HepG2 (cell line): Measurements from ENCODE around the gene RPL3. TPM values are rescaled to one million over a fixed set of nuclear protein-coding genes. Genes with fewer than 3 reads are reported as not detected.
A peak's percentile ranks its signal among the peaks of the same experiment; 100 is the strongest.

Experiments used
- ARNT2 ChIP-seq: sonication (generic); formaldehyde crosslinking; IDR thresholded peaks from 2 replicates; pipeline ENCODE4 v1.8.0; 2022; ENCODE audit warnings: mild to moderate bottlenecking, low read depth, missing genetic modification reagents, moderate library complexity
- ETV5 ChIP-seq: IDR thresholded peaks from 2 replicates; pipeline ENCODE4 v1.6.1; 2018; ENCODE audit warnings: missing biosample characterization, missing genetic modification reagents, inconsistent platforms, borderline replicate concordance
- HOXA7 ChIP-seq: sonication (generic); formaldehyde crosslinking; IDR thresholded peaks from 2 replicates; pipeline ENCODE4 v1.8.1; 2022; ENCODE audit warnings: mild to moderate bottlenecking, missing genetic modification reagents, moderate library complexity
- KAT7 ChIP-seq: IDR thresholded peaks from 2 replicates; pipeline ENCODE4 v1.6.1; 2018; ENCODE audit warnings: borderline replicate concordance, missing compliant biosample characterization
- PCBP2 ChIP-seq: fragments of 200-400 bp; formaldehyde crosslinking; optimal IDR thresholded peaks from 2 replicates; pipeline ENCODE3; 2018; ENCODE audit warnings: low read length, low read depth; ENCODE audit not compliant: poor library complexity, severe bottlenecking
- PLRG1 ChIP-seq: fragments of 450-650 bp; conservative IDR thresholded peaks from 2 replicates; pipeline ENCODE4 v1.6.1; 2016
- PTBP1 ChIP-seq: fragments of 200-400 bp; formaldehyde crosslinking; IDR thresholded peaks from 2 replicates; pipeline ENCODE4 v1.6.1; 2018; ENCODE audit warnings: low read length, low read depth; ENCODE audit not compliant: poor library complexity, severe bottlenecking
- REXO4 ChIP-seq: sonication (generic); formaldehyde crosslinking; IDR thresholded peaks from 2 replicates; pipeline ENCODE4 v1.8.0; 2022; ENCODE audit warnings: missing genetic modification reagents, mild to moderate bottlenecking, borderline replicate concordance
- SIN3B ChIP-seq: fragments of 150-350 bp; IDR thresholded peaks from 2 replicates; pipeline ENCODE4 v1.6.1; 2014; ENCODE audit warnings: low read length
- SKI ChIP-seq: fragments of 450-650 bp; IDR thresholded peaks from one replicate; pipeline ENCODE4 v1.6.1; 2018; ENCODE audit warnings: mild to moderate bottlenecking; ENCODE audit not compliant: partially characterized antibody
- SOX6 ChIP-seq, 2 experiments: fragments of 450-650 bp in 1 of 2; sonication (generic) in 1 of 2; formaldehyde crosslinking in 1 of 2; IDR thresholded peaks; 2 replicates each; pipeline versions ENCODE4 v1.4.0 to v1.6.1; 2017 to 2020; ENCODE audit warnings: antibody characterized with exemption in 1 of 2, mild to moderate bottlenecking in 1 of 2, missing genetic modification reagents in 1 of 2
- ZIK1 ChIP-seq: sonication (generic); formaldehyde crosslinking; IDR thresholded peaks from 2 replicates; pipeline ENCODE4 v1.5.0; 2020; ENCODE audit warnings: mild to moderate bottlenecking, low read depth, missing genetic modification reagents, borderline replicate concordance
- ZNF605 ChIP-seq: sonication (generic); formaldehyde crosslinking; IDR thresholded peaks from 2 replicates; pipeline ENCODE4 v1.8.0; 2022; ENCODE audit warnings: mild to moderate bottlenecking, missing genetic modification reagents
- ZNF615 ChIP-seq: sonication (generic); formaldehyde crosslinking; IDR thresholded peaks from 2 replicates; pipeline ENCODE4 v1.5.0; 2020; ENCODE audit warnings: mild to moderate bottlenecking, missing genetic modification reagents, borderline replicate concordance
- ZNF792 ChIP-seq: IDR thresholded peaks from 2 replicates; pipeline ENCODE4 v1.6.1; 2016
- ZSCAN30 ChIP-seq: sonication (generic); formaldehyde crosslinking; IDR thresholded peaks from 2 replicates; pipeline ENCODE4 v1.5.0; 2020; ENCODE audit warnings: mild to moderate bottlenecking, missing genetic modification reagents
- ZSCAN31 ChIP-seq: sonication (generic); formaldehyde crosslinking; IDR thresholded peaks from 2 replicates; pipeline ENCODE4 v1.5.0; 2020; ENCODE audit warnings: low read depth, mild to moderate bottlenecking, missing genetic modification reagents
- polyA plus RNA-seq, 8 experiments: library from polyadenylated mRNA; depleted of rRNA in 3 of 8; stranded (reverse) in 7 of 8; unstranded in 1 of 8; fragments of >200 nt; fragmentation: Illumina TruSeq in 4 of 8; extraction: Trizol in 4 of 8; gene quantifications; 2 replicates each; pipeline versions ENCODE4 v1.2.1 to v1.2.3, GENCODE V29; 2011 to 2016; ENCODE audit warnings: low read depth in 4 of 8, missing spikeins in 1 of 8, mixed read lengths in 1 of 8; ENCODE audit not compliant: insufficient read depth in 1 of 8
- total RNA-seq, 5 experiments: library from RNA; depleted of rRNA; stranded (reverse); fragments of >200 nt; fragmentation: Illumina TruSeq; extraction: Trizol; gene quantifications; 2 replicates each; pipeline ENCODE4 v1.2.3, GENCODE V29; 2016; ENCODE audit warnings: low read depth in 1 of 5
- TF ChIP-seq, protein P1 (sequence below): sonication (generic); formaldehyde crosslinking; IDR thresholded peaks from 2 replicates; pipeline ENCODE4 v1.5.1; 2020; ENCODE audit warnings: missing genetic modification reagents, mild to moderate bottlenecking, borderline replicate concordance
- TF ChIP-seq, protein P2 (sequence below): IDR thresholded peaks from 2 replicates; pipeline ENCODE4 v1.6.1; 2016; ENCODE audit warnings: missing genetic modification reagents, missing compliant biosample characterization
- TF ChIP-seq, protein P3 (sequence below): sonication (generic); formaldehyde crosslinking; IDR thresholded peaks from 2 replicates; pipeline ENCODE4 v1.4.0; 2020; ENCODE audit warnings: missing genetic modification reagents, low read depth, mild to moderate bottlenecking, borderline replicate concordance
- TF ChIP-seq, protein P4 (sequence below): sonication (generic); formaldehyde crosslinking; IDR thresholded peaks from 2 replicates; pipeline ENCODE4 v1.5.0; 2020; ENCODE audit warnings: missing genetic modification reagents
- TF ChIP-seq, protein P5 (sequence below): sonication (generic); formaldehyde crosslinking; IDR thresholded peaks from 2 replicates; pipeline ENCODE4 v1.5.0; 2020; ENCODE audit warnings: mild to moderate bottlenecking, missing genetic modification reagents

The RPL3 gene
- total and polyA plus RNA-seq, 2 of the 13 experiments (the other 11 are each of a cell fraction or from before 2014, with no cell fraction given), result 1,051 to 3,279 TPM

DNA sequence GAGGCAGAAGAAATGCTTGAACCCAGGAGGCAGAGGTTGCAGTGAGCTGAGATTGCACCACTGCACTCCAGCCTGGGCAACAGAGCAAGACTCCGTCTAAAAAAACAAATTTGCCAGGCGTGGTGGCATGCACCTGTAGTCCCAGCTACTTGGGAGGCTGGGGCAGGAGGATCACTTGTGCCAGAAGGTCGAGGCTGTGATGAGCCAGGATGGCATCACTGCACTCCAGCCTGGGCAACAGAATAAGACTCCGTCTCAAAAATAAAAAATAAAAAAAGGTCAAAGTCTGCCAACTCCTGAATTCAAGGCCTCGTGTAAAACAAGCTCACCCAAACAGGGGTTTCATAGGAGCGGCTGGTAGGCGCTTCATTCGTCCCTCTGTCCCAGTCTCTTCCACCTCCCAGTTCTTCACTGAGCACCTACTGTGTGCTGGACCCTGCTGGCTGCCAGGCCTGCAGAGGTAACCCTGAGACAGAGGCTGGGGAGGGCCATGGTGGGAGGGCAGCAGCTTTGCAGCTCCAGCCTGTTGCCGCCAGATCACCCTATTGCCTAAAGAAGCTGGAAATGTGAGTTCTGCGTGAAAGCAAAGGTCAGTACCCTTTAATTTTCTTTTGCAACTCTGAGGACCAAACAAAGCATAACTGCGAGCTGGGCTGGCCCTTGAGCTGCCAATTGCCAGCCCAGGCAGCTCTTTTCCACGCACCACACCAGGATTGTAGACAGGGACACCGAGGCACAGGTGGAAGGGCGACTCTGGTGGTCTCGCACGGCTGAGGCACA lies 15.3 kb downstream of the RPL3 start (continued):
- TF ChIP-seq ZSCAN30 (CRISPR knock-in tag) (no peak), ARNT2 (CRISPR knock-in tag) (0 out of 2 replicates have a peak, but pooled peaks have one; percentile 49), ZIK1 (CRISPR knock-in tag) (no peak), HOXA7 (no peak), KAT7 (CRISPR knock-in tag) (no peak), PCBP2 (no peak), SOX6 (IDR thresholded peaks at IDR 0.05) (no peak), SOX6 (CRISPR knock-in tag; IDR thresholded peaks at IDR 0.05) (peak; percentile 41; the same call in 1 of the 2 replicates), ZNF615 (CRISPR knock-in tag) (no peak), REXO4 (CRISPR knock-in tag) (no peak), PTBP1 (no peak), ZSCAN31 (no peak), ZNF605 (no peak), SIN3B (no peak), ETV5 (CRISPR knock-in tag) (no peak; the same call in 1 of the 2 replicates), SKI (no peak), ZNF792 (CRISPR knock-in tag) (no peak), PLRG1 (no peak)
- TF ChIP-seq, protein P1, sequence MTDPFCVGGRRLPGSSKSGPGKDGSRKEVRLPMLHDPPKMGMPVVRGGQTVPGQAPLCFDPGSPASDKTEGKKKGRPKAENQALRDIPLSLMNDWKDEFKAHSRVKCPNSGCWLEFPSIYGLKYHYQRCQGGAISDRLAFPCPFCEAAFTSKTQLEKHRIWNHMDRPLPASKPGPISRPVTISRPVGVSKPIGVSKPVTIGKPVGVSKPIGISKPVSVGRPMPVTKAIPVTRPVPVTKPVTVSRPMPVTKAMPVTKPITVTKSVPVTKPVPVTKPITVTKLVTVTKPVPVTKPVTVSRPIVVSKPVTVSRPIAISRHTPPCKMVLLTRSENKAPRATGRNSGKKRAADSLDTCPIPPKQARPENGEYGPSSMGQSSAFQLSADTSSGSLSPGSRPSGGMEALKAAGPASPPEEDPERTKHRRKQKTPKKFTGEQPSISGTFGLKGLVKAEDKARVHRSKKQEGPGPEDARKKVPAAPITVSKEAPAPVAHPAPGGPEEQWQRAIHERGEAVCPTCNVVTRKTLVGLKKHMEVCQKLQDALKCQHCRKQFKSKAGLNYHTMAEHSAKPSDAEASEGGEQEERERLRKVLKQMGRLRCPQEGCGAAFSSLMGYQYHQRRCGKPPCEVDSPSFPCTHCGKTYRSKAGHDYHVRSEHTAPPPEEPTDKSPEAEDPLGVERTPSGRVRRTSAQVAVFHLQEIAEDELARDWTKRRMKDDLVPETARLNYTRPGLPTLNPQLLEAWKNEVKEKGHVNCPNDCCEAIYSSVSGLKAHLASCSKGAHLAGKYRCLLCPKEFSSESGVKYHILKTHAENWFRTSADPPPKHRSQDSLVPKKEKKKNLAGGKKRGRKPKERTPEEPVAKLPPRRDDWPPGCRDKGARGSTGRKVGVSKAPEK (CRISPR knock-in tag), result no peak
- TF ChIP-seq, protein P2, sequence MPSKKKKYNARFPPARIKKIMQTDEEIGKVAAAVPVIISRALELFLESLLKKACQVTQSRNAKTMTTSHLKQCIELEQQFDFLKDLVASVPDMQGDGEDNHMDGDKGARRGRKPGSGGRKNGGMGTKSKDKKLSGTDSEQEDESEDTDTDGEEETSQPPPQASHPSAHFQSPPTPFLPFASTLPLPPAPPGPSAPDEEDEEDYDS, result no peak; the same call in 1 of the 2 replicates
- TF ChIP-seq, protein P3, sequence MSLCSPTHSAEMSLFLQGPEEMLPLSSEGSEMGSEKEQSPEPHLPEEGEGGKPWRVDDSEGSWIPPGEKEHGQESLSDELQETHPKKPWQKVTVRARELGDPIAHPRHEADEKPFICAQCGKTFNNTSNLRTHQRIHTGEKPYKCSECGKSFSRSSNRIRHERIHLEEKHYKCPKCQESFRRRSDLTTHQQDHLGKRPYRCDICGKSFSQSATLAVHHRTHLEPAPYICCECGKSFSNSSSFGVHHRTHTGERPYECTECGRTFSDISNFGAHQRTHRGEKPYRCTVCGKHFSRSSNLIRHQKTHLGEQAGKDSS (CRISPR knock-in tag), result no peak
- TF ChIP-seq, protein P4, sequence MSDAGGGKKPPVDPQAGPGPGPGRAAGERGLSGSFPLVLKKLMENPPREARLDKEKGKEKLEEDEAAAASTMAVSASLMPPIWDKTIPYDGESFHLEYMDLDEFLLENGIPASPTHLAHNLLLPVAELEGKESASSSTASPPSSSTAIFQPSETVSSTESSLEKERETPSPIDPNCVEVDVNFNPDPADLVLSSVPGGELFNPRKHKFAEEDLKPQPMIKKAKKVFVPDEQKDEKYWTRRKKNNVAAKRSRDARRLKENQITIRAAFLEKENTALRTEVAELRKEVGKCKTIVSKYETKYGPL (CRISPR knock-in tag), result no peak
- TF ChIP-seq, protein P5, sequence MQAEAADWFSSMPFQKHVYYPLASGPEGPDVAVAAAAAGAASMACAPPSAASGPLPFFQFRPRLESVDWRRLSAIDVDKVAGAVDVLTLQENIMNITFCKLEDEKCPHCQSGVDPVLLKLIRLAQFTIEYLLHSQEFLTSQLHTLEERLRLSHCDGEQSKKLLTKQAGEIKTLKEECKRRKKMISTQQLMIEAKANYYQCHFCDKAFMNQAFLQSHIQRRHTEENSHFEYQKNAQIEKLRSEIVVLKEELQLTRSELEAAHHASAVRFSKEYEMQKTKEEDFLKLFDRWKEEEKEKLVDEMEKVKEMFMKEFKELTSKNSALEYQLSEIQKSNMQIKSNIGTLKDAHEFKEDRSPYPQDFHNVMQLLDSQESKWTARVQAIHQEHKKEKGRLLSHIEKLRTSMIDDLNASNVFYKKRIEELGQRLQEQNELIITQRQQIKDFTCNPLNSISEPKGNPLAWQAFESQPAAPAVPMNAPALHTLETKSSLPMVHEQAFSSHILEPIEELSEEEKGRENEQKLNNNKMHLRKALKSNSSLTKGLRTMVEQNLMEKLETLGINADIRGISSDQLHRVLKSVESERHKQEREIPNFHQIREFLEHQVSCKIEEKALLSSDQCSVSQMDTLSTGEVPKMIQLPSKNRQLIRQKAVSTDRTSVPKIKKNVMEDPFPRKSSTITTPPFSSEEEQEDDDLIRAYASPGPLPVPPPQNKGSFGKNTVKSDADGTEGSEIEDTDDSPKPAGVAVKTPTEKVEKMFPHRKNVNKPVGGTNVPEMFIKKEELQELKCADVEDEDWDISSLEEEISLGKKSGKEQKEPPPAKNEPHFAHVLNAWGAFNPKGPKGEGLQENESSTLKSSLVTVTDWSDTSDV (CRISPR knock-in tag), result no peak
